EL (cell line): ENCODE data around the gene POLR1E.
"Not testable (repeated sequence)": the region's sequence is repeated elsewhere in the genome, so short reads cannot be mapped to it uniquely, and the experiment has no call there.

Experiments
- DNase-seq: peaks from one replicate; pipeline ENCODE4 v3.0.0-alpha.2; 2016

POLR1E gene

DNA sequence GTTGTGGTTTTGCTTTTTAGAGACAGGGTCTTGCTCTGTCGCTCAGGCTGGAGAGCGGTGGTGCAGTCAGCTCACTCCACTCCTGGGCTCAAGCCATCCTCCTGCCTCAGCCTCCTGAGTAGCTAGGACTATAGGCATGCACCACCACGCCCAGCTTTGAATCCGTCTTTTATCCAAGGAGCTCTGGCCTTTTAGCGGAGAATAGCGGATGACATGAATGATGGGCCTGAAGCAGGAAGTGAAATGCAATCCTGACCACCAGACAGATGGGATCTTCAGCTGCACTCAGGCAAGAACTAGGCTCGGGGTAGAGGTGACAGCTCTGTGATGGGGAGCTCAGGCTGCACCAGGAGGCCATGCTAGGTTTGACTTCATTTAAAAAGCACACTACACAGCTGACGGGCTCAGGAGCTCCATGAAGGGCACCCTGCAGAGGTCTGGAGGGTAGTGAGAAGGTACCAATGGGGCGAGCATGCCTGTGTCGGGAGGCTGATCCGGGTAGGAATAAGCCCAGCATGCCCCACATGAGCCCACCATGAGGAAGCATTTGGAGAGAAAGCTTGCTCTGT lies 21.9 kb downstream of the POLR1E start:
- DNase-seq, result no peak

DNA sequence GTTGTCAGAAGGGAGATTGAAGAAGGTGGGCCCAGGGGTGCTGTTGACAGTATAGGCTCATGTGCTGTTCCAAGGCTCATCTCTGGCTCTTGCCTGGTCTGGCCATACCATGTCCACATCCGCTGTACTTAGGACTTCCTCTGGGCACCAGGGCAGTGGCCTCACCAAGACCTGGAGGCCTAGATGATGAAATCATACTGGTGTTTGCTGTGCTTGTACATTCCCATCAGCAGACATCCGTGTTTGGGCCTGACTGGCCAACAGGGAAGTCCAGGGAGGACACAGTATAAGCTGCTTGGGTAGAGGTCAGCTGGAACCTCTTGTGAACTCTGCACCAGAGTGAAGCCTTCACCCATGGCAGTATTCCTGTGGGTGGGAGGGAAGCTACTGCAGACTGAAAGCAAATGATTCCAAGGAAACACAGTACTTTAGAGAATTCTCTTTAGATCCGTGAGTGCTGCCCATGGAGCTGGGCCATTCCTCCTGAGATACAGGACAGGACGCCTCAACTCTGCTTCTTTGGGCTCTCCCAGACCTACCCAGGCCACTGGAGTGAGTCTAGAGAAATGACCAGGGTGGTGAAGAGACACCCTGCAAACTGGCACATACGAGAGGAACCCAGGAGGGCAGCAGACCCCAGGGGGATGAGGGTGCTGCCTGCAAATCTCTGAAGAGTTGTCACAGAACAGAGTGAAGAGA lies 22.5 kb downstream of the POLR1E start:
- no peak for DNase-seq

DNA sequence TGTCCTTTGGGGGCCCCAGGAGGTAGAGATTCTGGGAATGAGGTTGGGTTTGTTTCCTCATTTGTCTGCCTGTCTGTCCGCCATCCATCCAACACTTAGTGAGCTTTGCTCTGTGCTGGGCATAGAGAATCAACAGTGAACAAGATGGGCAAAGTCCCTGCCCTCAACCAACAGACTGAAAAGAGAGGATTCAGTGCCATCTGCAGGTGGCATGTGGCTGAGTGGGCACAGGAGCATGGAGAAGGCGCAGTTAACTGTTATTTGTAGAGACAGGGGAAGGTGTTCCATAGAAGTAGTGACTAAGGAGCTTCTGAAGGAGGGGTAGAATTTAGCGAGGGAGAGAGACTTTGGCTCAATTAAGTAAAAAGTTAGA lies 23.1 kb downstream of the POLR1E start:
- DNase-seq, result no peak

DNA sequence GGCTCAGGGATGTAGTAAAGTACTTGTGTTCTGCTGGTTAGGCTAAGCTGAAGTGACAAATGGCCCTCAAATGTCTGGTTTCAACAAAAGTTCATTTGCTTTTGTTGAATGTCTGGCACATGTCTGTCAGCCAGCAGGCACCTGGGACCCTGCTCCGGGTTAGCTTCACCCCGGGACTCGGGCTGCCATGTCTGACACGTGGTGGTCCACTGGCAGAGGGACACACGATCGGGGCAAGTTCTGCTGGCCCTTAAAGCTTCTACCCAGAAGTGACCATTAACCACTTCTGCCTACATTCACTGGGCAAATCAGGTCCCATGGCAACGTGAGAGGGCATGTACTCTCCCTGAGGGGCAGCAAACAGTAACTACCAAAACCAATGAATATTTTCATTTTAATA lies 23.8 kb downstream of the POLR1E start:
- no peak for DNase-seq

DNA sequence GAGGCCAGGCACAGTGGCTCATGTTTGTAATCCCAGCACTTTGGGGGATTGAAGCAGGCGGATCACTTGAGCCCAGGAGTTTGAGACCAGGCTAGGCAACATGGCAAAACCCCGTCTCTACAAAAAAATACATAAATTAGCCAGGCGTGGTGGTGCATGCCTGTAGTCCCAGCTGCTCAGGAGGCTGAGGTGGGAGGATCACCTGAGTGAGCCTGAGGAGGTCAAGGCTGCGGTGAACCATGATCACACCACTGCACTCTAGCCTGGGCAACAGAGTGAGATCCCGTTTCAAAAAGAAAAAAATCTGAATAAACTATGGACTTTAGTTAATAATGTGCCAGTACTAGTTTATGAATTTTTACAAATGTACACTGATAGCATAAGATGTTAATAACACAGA lies 24.3 kb downstream of the POLR1E start:
- not testable (repeated sequence) for DNase-seq

DNA sequence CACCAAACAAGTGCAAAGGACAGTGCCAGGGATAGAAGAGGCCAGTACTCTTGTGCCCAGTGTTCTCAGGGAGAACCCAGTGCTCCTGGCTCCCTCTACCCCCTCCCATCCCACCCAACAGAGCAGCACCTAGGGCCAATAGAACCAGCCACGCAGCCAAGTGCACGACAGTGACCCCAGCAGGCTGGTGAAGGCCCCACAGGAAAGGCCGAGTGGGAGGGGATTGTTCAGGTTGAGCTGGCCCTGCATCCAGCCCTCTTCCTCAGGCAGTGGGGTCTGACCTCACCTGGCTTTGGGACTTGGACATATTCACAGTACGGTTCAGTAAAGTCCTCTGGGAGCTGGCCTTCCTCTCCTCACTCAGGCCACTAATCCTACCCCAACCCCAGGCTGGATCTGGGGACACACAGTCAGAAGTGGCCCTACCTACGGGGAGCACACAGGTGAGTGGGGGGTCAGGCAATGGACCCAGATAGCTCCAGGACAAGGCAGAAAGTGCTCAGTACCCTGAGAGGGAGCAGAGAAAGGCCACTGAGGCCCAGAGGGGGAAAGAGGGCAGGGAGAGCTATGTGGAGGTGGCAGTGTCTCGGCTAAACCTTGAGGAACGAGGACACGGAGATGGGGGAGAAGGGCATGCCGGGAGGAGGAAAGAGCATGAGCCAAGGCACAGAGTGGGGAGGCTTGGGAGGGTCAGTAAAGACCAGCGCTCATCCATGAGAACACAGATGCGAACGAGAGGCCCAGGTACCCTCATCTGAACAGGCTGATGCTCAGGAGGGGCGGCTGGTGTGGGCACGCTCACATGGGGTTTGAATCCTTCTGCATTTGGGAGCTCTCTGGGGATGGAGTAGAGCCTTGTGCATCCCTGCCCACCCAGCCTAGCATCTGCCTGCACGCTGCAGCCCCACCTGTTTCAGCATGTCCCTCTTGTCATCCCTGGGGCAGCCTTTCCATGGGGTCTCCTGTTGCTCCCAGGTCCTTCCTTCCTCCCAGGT lies 25.6 kb downstream of the POLR1E start:
- peak; percentile 22 for DNase-seq

DNA sequence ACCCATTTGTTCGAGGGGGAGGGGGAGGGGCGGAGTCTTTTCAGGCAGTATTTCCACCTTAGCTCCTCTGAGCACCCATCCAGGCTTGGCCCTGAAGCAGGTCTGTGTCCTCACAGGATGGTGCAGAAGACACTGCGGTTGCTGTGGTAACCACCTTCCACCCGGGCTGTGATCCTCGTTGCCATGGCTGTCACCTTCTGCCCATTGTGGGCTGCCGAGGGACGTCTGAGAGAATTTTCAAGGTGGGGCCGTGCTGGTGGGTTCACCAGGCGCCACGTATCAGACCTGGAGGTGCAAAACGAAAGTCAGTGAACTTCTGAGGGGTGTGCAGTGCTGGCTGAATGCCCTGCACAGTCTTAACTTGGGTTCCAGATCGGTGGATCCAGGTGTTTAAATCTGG lies 26.7 kb downstream of the POLR1E start:
- no peak for DNase-seq

DNA sequence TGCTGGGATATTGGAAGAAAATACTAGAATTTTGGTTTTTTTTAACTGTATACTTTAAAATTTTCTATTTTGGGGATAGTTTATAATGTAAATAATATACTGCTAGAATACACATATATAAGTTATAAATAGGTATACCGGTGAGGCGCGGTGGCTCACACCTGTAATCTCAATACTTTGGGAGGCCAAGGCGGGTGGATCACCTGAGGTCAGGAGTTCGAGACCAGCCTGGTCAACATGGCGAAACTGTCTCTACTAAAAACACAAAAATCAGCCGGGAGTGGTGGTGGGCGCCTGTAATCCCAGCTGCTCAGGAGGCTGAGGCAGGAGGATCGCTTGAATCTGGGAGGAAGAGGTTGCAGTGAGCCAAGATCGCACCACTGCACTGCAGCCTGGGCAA lies 28.7 kb downstream of the POLR1E start:
- DNase-seq, result not testable (repeated sequence)

DNA sequence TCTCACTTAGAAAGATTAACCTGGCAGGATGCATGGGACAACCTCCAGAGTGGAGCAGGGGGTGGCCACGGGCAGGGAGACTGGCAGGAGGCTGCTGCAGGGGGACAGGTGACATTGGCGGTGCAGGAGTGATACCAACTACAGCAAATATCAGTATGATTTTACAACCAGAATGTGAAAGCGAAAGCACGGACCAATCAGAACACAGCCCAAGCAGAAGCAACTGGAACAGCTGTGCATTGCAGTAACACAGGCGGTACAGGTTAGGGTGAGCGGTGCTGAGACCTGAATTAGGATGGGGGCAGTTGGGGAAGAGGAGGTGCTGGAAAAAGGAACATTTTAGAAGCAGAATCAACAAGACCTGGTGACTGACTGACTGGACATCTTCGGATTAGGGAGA lies 29.3 kb downstream of the POLR1E start:
- DNase-seq, result no peak

DNA sequence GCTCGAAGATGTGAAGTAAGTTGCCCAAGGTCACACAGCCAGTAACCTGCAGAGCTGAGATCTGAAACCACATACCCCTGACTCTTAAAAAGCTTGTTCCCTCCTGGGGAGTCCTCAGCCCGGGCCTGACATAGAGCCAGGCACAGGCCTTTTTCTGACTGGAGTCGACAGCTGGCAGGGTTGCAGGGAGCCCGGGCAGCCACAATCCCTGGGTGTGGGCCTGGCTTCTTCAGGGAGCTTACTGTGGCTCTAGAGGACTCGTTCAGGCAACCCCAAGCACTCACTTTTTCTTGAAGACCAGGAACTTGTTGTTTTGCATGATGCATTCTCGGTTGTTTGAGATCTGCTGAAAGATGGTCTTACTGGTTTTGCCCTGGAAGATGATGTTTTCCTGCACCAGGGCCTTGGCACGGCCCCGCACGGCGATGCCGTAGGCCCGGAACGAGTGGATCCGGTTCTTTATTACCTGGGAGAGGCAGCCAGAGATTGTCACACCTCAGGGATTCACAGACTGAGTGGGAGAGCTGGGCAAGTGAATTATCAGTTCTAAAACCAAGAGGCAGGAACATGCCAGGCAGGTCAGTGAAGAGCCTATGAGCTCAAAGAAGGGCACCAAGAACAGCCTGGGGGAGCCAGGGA lies 30.0 kb downstream of the POLR1E start:
- no peak for DNase-seq

DNA sequence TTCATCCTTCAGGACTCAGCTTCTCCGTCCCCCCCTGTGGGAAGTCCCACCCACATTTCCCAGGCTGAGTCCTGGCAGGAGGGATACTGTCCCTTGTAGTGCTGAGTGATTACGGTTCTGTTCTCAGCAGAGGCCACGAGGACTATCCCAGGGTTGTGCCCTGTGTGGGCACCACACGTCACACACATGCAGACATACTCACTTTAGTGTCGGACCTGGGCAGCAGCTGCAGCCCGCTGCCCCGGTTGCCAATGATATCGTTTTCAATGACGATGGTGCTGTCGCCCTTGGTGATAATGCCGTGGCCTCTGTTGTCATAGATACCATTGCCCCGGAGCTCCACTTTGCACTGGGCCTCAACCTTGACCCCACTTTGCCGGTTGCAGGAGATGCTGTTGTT lies 32.2 kb downstream of the POLR1E start:
- no peak for DNase-seq

DNA sequence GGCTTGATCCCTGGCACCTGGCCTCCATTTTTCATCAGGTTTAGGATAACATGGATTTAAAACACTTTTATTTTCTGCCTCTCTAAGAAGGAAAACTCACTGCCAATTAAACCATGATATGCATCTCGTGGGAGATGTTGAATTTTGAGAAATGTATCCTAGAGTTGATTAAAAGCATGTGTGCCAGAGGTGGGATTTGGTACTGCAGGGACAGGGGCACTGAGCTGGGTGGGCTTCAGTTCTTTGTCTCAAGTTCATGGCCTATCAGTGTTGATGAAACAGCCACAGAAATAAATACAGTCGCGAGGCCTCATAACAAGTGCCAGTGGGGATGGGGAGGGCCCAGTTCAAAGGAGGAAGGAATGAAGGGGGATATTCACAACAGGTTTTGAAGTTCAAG lies 34.9 kb downstream of the POLR1E start:
- DNase-seq, result no peak

DNA sequence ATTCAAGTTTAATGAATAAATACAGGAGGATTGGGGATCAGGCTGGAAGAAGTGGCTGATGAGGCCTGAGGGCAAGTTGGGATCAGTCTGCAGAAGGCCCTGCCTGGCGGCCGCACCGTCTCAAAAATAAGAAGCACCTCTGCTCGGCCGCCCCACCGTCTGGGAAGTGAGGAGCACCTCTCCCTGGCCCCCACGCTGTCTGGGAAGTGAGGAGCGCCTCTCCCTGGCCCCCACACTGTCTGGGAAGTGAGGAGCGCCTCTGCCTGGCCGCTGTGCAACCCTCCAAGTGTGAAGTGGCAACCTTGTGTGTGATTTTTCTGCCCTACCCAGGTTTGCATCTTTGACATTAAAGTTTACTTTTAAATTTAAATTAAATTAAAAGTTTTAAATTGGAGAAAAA lies 35.4 kb downstream of the POLR1E start:
- no peak for DNase-seq

DNA sequence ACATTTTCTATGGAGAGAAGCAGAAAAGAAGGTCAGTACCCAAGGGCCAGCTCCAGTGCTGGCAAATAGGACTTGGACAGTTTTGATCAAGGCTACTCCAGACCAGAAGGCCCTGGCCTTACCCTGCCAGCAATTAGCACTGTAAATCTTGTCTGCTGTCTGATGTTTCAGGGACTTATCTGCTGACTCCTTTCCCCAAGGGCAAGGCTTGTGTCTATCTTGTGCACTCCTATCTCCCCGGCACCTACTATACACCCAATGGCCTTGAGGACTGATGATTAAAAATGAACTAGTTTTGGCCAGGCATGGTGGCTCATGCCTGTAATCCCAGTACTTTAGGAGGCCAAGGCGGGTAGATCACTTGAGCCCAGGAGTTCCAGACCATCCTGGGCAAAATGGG lies 37.2 kb downstream of the POLR1E start:
- DNase-seq, result no peak

DNA sequence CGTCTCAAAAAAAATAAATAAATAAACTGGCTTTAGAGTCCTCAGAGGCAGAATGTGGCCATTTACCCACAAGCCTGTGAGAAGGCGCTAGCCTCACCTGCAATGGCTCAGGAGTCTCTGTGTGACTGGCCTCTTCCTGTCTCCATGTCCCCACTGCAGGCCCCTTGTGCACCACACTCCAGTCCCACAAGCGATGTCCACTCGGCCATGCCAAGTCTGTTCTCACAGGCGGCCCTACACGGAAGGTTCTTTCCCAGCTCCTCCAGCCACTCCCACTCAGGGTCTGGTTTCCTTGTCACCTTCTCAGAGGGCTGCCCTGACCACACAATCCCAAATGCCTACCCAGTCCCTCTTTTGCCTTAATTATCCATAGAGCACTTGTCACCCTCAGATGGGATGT lies 38.2 kb downstream of the POLR1E start:
- DNase-seq, result no peak

DNA sequence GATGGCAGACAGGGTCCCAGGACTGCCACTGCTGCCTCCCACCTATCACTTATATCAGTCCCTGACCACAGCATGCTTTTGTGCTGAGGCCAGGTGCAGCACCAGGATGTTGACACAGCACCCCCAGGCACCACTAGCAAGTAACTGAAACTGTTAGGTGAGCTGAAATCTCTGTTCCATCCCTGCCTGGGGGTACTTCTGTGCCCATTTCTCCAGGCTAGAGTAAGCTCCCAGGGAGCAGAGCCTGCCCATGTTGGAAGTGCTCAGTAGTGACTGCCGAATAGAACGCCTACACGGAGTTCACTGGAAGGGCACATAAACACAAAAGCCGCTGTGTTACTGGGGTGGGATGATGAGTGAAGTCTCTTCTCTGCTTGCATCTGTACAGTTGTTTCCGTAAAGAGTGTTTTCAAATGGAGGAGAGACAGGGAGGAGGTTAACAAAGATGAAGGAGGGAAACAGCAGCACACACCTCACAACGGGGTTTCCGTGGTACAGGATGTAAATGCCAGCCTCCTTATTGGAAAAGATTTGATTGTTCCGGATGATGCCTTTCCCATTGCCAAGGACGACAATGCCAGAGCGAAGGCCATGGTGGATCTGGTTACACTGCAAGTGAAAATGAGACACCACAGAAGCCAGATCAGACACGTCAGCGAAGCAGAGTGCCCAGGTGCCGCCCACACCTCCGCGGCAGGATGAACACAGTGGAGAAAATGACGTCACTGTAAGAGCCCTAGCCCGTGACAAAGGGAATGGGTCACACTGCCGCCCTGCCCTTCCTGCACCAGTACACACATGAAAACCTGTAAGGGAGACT lies 43.1 kb downstream of the POLR1E start:
- DNase-seq, result no peak

DNA sequence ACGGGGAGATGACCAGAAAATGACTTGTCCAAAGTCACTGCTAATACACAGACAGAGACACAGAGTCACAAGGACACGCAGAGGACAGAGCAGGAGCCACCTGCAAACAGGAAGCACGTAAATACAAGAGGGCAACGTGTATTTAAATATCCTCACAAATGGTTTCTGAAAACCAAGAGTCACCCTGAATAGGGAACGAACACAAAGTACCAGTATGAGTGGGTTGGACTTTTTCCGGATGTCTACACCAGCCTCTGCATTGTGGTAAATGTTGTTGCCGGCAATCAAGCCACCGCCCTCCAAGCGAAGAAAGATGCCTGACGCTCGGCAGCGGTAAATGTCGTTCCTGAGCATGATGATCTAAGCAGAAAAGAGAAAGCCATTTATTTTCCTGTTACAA lies 46.0 kb downstream of the POLR1E start:
- no peak for DNase-seq

DNA sequence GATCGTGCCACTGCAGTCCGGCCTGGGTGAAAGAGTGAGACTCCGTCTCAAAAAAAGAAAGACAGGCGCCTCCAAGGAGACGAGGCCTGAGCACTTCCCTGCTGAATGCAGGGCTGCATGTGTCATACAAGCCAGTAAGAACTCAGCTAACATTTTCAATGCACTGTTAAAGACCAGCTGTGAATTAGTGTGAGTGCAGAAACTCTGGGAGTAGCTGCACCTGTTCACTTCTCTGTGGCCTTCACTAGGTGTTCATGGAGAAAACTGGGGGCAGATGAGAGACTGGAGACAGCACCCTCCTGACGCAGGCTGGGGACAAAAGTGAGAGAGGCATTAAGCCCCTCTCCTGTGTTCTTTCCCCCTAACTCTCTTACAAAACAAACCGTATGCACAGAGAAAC lies 48.7 kb downstream of the POLR1E start:
- DNase-seq, result no peak

DNA sequence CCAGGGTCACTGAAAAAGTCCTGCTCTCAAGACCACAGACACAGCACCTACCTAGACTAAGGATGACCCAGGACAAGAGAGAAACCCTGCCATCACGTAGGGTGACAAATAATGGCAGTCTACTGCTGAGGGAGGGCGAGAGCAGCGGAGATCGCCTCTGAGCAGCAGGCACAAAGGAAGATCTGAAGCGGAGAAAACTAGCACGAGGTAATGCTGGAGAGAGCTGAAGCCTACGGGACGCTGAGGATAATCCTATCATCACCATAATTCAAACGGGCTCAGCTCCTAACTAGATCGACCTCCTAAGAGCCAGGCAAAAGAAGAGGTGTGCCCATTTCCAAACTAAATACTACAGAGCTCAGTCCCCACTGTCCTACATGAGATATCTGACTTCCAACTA lies 49.2 kb downstream of the POLR1E start:
- no peak for DNase-seq

DNA sequence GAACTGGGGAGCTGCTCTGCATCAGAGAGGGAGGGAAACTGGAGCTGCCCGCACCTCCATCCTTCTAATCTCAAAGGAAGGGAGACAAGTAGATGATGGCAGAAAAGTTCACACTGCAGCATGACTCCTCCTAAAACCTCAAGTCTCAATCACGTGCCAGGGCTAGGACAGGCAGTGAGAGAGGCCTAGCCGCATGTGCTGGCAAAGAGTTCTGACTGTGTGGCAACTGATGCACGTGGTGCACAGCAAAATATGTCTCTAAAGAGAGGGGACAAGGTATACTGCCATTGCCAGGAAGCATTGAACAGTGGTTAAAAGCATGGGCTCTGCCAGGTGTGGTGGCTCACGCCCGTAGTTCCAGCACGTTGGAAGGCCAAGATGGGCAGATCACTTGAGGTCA lies 52.4 kb downstream of the POLR1E start:
- no peak for DNase-seq

DNA sequence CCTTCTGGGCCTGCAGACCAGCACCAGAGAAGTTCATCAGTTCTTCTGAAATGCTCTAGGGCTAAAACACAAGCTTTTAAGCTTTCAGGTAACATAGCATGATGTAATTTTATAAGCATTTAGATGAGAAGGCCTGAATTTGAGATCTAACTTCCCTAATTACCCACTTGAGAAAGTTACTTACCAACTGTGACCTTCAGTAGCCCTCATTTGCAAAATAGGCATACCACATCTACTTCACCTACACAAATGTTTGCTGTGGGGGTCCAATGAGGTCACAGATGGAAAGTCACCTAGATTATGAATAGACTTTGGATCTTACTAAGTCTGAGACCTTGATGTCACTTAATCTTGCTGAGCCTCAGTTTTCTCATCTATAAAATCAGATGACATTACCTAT lies 53.9 kb downstream of the POLR1E start:
- DNase-seq, result no peak

DNA sequence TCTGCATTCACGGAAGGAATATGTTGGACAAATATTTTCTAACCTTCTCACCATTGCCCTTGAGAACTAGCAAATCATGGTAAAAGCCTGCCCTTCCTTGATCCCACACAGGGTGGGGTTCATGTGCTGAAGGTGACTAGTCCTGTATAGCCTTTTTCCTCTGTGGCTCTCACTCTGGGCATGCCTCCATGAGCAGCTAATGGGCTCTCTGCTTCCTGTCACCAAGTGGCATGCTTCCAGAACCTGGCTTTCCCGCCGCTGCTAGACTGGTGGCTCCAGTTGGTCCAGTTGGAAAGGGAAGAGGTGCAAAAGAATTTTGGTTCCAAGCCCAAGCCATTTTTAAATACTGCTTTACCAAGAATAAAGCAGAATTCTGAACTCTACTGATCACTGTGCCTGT lies 54.9 kb downstream of the POLR1E start:
- no peak for DNase-seq

DNA sequence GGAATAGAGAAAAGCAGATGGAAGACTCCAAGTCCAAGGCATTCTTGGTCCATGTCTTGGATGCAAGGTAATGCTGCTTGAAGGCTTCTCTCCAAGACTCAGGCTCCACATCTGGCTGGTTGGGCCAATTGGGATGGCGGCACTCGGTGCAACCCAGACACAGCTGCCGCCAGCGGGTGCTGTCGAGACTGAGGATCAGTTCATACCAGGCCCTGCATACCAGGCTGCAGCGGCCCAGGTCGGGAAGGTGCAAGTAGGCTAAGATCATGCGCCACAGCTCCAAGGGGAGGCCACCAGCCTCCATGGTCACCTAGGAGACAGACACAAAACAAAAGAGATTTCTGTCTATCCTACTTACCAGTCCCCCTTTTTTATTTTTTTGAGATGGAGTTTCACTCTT lies 55.7 kb downstream of the POLR1E start:
- no peak for DNase-seq
